Measurements from ENCODE around the gene SSTR4.

SSTR4 gene

DNA sequence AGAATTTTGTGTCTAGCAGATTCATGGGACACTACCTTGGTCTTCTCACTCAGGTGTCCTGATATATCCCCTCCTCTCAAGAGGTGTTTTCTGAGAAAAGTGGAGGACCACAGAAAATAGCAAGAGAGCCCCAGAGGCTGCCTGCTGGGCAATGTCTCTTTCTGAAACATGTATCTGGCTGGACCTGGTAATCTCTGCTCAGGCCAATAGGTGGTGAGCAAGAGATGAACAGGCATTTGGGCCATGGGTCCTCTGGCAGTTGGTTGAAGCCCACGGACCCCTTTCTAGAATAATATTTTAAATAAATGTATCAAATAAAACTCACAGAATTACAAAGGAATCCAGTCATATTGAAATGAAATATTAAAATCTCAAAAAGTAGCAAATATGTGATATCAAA, 23.1 kb downstream of the SSTR4 start:
- H3K27me3 ChIP-seq (ENCODE audit: control insufficient read depth, insufficient read depth, low read length), result peaks cover 4% of the 10 kb centered on the region; the same call in 1 of the 2 replicates

DNA sequence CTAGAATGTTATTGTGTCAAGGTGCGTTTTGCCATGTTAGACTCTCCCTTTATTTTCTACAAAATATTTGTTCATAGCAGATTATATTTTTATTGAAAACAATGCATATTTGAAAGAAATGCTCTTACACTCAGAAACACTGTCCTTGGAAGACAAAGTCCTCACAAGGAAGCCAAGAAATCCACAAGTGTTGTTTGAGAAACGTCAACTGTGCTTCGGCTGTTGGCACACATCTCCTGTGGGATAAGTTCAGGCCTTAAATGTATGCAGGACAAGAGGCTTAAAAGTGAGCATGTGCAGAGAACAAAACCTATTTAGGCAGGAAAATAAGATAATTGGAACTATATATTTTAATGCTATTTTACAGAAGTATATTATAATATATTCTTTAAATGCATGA, 23.9 kb downstream of the SSTR4 start:
- Histone ChIP-seq H3K9ac (ENCODE audit: low read depth, low read length) (no peak overlapping the region), H3K27me3 (ENCODE audit: control insufficient read depth, insufficient read depth, low read length) (no peaks in the 10 kb centered on the region; the same call in 1 of the 2 replicates), H3K4me1 (ENCODE audit: control insufficient read depth, insufficient read depth, low read length) (peaks cover 28% of the 10 kb centered on the region), H3K4me3 (ENCODE audit: low read depth, low read length) (no peak overlapping the region), H3K9me3 (ENCODE audit: control insufficient read depth, insufficient read depth, low read length) (no peaks in the 10 kb centered on the region; the same call in 1 of the 2 replicates), H3K27ac (ENCODE audit: low read depth, low read length) (no peak overlapping the region), H3K36me3 (ENCODE audit: control insufficient read depth, insufficient read depth, low read length) (no peaks in the 10 kb centered on the region)

More for the DNA sequence above, 23.1 kb downstream of the SSTR4 start:
- Histone ChIP-seq H3K4me1 (ENCODE audit: control insufficient read depth, insufficient read depth, low read length) (peaks cover 21% of the 10 kb centered on the region), H3K9ac (ENCODE audit: low read depth, low read length) (no peak overlapping the region), H3K4me3 (ENCODE audit: low read depth, low read length) (no peak overlapping the region), H3K9me3 (ENCODE audit: control insufficient read depth, insufficient read depth, low read length) (no peaks in the 10 kb centered on the region; the same call in 1 of the 2 replicates), H3K36me3 (ENCODE audit: control insufficient read depth, insufficient read depth, low read length) (no peaks in the 10 kb centered on the region), H3K27ac (ENCODE audit: low read depth, low read length) (no peak overlapping the region)

- Histone ChIP-seq H3K27me3 (ENCODE audit: control insufficient read depth, insufficient read depth, low read length) (no peaks in the 10 kb centered on the region), H3K9me3 (ENCODE audit: control insufficient read depth, insufficient read depth, low read length) (no peaks in the 10 kb centered on the region; the same call in 1 of the 2 replicates), H3K36me3 (ENCODE audit: control insufficient read depth, insufficient read depth, low read length) (no peaks in the 10 kb centered on the region), H3K9ac (ENCODE audit: low read depth, low read length) (no peak overlapping the region), H3K27ac (ENCODE audit: low read depth, low read length) (no peak overlapping the region), H3K4me1 (ENCODE audit: control insufficient read depth, insufficient read depth, low read length) (peaks cover 28% of the 10 kb centered on the region), H3K4me3 (ENCODE audit: low read depth, low read length) (no peak overlapping the region)
These were observed 24.7 kb downstream of the SSTR4 start for GRCh38 chr20:23059846-23060245.

- H3K4me3 ChIP-seq (ENCODE audit: low read depth, low read length), result no peak overlapping the region
- H3K9me3 ChIP-seq (ENCODE audit: control insufficient read depth, insufficient read depth, low read length), result no peaks in the 10 kb centered on the region; the same call in 1 of the 2 replicates
- peaks cover 28% of the 10 kb centered on the region for H3K4me1 ChIP-seq (ENCODE audit: control insufficient read depth, insufficient read depth, low read length)
- H3K27me3 ChIP-seq (ENCODE audit: control insufficient read depth, insufficient read depth, low read length), result no peaks in the 10 kb centered on the region
- no peaks in the 10 kb centered on the region for H3K36me3 ChIP-seq (ENCODE audit: control insufficient read depth, insufficient read depth, low read length)
- no peak overlapping the region for H3K9ac ChIP-seq (ENCODE audit: low read depth, low read length)
- no peak overlapping the region for H3K27ac ChIP-seq (ENCODE audit: low read depth, low read length)
These were observed 25.5 kb downstream of the SSTR4 start for GRCh38 chr20:23060629-23061028.

- Histone ChIP-seq H3K4me1 (ENCODE audit: control insufficient read depth, insufficient read depth, low read length) (peaks cover 28% of the 10 kb centered on the region), H3K9ac (ENCODE audit: low read depth, low read length) (no peak overlapping the region), H3K27ac (ENCODE audit: low read depth, low read length) (peak overlapping the region; percentile 11)
These were observed 26.1 kb downstream of the SSTR4 start for GRCh38 chr20:23061262-23061661.

GRCh38 chr20:23061734-23062561, 26.8 kb downstream of the SSTR4 start:
- Histone ChIP-seq H3K36me3 (ENCODE audit: control insufficient read depth, insufficient read depth, low read length) (no peaks in the 10 kb centered on the region), H3K4me1 (ENCODE audit: control insufficient read depth, insufficient read depth, low read length) (peaks cover 28% of the 10 kb centered on the region), H3K27ac (ENCODE audit: low read depth, low read length) (peak overlapping the region; percentile 50), H3K9me3 (ENCODE audit: control insufficient read depth, insufficient read depth, low read length) (no peaks in the 10 kb centered on the region), H3K9ac (ENCODE audit: low read depth, low read length) (no peak overlapping the region), H3K4me3 (ENCODE audit: low read depth, low read length) (no peak overlapping the region), H3K27me3 (ENCODE audit: control insufficient read depth, insufficient read depth, low read length) (no peaks in the 10 kb centered on the region; the same call in 1 of the 2 replicates)

More at GRCh38 chr20:23061262-23061661, 26.1 kb downstream of the SSTR4 start:
- no peak overlapping the region for H3K4me3 ChIP-seq (ENCODE audit: low read depth, low read length)
- no peaks in the 10 kb centered on the region; the same call in 1 of the 2 replicates for H3K9me3 ChIP-seq (ENCODE audit: control insufficient read depth, insufficient read depth, low read length)
- no peaks in the 10 kb centered on the region for H3K27me3 ChIP-seq (ENCODE audit: control insufficient read depth, insufficient read depth, low read length)
- no peaks in the 10 kb centered on the region for H3K36me3 ChIP-seq (ENCODE audit: control insufficient read depth, insufficient read depth, low read length)

GRCh38 chr20:23062632-23063031, 27.5 kb downstream of the SSTR4 start:
- H3K27me3 ChIP-seq (ENCODE audit: control insufficient read depth, insufficient read depth, low read length), result no peaks in the 10 kb centered on the region; the same call in 1 of the 2 replicates
- no peak overlapping the region for H3K9ac ChIP-seq (ENCODE audit: low read depth, low read length)
- H3K27ac ChIP-seq (ENCODE audit: low read depth, low read length), result peak overlapping the region; percentile 50
- H3K9me3 ChIP-seq (ENCODE audit: control insufficient read depth, insufficient read depth, low read length), result no peaks in the 10 kb centered on the region
- H3K36me3 ChIP-seq (ENCODE audit: control insufficient read depth, insufficient read depth, low read length), result no peaks in the 10 kb centered on the region
- peaks cover 28% of the 10 kb centered on the region for H3K4me1 ChIP-seq (ENCODE audit: control insufficient read depth, insufficient read depth, low read length)
- 0 out of 2 replicates have a peak overlapping the region, but pooled peaks have one; percentile 18 for H3K4me3 ChIP-seq (ENCODE audit: low read depth, low read length)

DNA sequence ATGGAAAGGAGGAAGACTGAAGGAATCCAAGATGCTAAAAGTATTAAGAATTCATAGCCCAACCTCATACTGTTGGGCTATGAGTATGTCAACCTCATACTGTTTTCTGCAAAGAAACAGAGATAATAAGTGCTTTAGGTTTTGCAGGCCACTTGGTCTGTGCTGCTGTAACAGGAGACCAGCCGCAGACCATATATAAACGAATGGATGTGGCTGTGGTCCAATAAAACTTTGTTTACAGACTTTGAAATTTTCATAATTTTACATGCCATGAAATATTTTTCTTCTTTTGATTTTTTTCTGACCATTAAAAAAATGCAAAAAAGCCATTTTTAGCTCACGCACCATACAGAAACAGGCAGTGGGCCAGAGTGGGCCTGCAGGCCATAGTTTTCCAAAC, 28.1 kb downstream of the SSTR4 start:
- H3K36me3 ChIP-seq (ENCODE audit: control insufficient read depth, insufficient read depth, low read length), result no peaks in the 10 kb centered on the region
- peaks cover 28% of the 10 kb centered on the region for H3K4me1 ChIP-seq (ENCODE audit: control insufficient read depth, insufficient read depth, low read length)
- H3K27me3 ChIP-seq (ENCODE audit: control insufficient read depth, insufficient read depth, low read length), result no peaks in the 10 kb centered on the region; the same call in 1 of the 2 replicates
- no peak overlapping the region for H3K27ac ChIP-seq (ENCODE audit: low read depth, low read length)
- no peak overlapping the region for H3K9ac ChIP-seq (ENCODE audit: low read depth, low read length)
- no peaks in the 10 kb centered on the region for H3K9me3 ChIP-seq (ENCODE audit: control insufficient read depth, insufficient read depth, low read length)
- H3K4me3 ChIP-seq (ENCODE audit: low read depth, low read length), result 0 out of 2 replicates have a peak overlapping the region, but pooled peaks have one; percentile 18

DNA sequence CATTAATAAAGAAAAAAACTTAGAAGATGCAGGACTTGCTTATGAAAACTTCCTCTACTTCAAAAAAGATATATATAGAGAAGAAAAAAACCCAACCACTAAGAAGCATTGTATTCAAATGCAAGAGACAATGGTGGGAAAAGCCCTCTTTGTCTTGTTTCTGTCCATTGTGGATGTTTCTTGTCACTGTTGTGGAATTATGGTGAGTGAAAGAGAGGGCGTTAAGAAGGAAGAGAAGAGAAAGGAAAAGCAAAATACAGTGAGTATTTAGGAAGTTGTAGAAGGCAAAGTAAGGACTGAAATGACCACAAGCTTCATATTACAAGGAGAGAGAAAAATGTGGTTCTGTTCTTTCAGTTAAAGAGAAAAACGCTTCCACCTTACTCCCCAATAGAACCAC, 28.5 kb downstream of the SSTR4 start:
- peaks cover 28% of the 10 kb centered on the region for H3K4me1 ChIP-seq (ENCODE audit: control insufficient read depth, insufficient read depth, low read length)
- no peak overlapping the region for H3K4me3 ChIP-seq (ENCODE audit: low read depth, low read length)
- H3K36me3 ChIP-seq (ENCODE audit: control insufficient read depth, insufficient read depth, low read length), result no peaks in the 10 kb centered on the region
- H3K9ac ChIP-seq (ENCODE audit: low read depth, low read length), result no peak overlapping the region
- no peaks in the 10 kb centered on the region; the same call in 1 of the 2 replicates for H3K27me3 ChIP-seq (ENCODE audit: control insufficient read depth, insufficient read depth, low read length)
- H3K27ac ChIP-seq (ENCODE audit: low read depth, low read length), result no peak overlapping the region
- H3K9me3 ChIP-seq (ENCODE audit: control insufficient read depth, insufficient read depth, low read length), result no peaks in the 10 kb centered on the region

- no peak overlapping the region for H3K27ac ChIP-seq (ENCODE audit: low read depth, low read length)
- H3K36me3 ChIP-seq (ENCODE audit: control insufficient read depth, insufficient read depth, low read length), result no peaks in the 10 kb centered on the region
- H3K27me3 ChIP-seq (ENCODE audit: control insufficient read depth, insufficient read depth, low read length), result no peaks in the 10 kb centered on the region; the same call in 1 of the 2 replicates
- H3K4me1 ChIP-seq (ENCODE audit: control insufficient read depth, insufficient read depth, low read length), result peaks cover 28% of the 10 kb centered on the region
- no peaks in the 10 kb centered on the region for H3K9me3 ChIP-seq (ENCODE audit: control insufficient read depth, insufficient read depth, low read length)
- no peak overlapping the region for H3K4me3 ChIP-seq (ENCODE audit: low read depth, low read length)
- H3K9ac ChIP-seq (ENCODE audit: low read depth, low read length), result no peak overlapping the region
These were observed 30.4 kb downstream of the SSTR4 start for GRCh38 chr20:23065266-23066201.
